Hepatocyte (in vitro differentiated cells): ENCODE measurements around the gene SIRT5. TPM values are rescaled to one million over a fixed set of nuclear protein-coding genes. Genes with fewer than 3 reads are reported as not detected.

Experiments used
- DNase-seq: peaks from one replicate; pipeline ENCODE4 v3.0.0-alpha.2; 2016; ENCODE audit warnings: low spot score
- H2AFZ ChIP-seq: fragments of 200-600 bp; sonication (generic); 2 replicates; pipeline ENCODE4 v1.6.0; 2016; ENCODE audit warnings: antibody characterized with exemption, mild to moderate bottlenecking
- H3K27ac ChIP-seq: fragments of 200-600 bp; sonication (generic); 2 replicates; pipeline ENCODE4 v1.5.1; 2016; ENCODE audit warnings: mild to moderate bottlenecking
- H3K27me3 ChIP-seq: fragments of 200-600 bp; sonication (generic); 2 replicates; pipeline ENCODE4 v1.6.1; 2016
- H3K36me3 ChIP-seq: fragments of 200-600 bp; sonication (generic); replicated peaks from 2 replicates; pipeline ENCODE4 v1.5.1; 2016; ENCODE audit warnings: low read depth; ENCODE audit not compliant: insufficient read depth
- H3K4me1 ChIP-seq: fragments of 200-600 bp; sonication (generic); 2 replicates; pipeline ENCODE4 v1.5.1; 2016; ENCODE audit warnings: mild to moderate bottlenecking, moderate library complexity; ENCODE audit not compliant: insufficient read depth
- H3K4me2 ChIP-seq: fragments of 200-600 bp; sonication (generic); 2 replicates; pipeline ENCODE4 v1.6.0; 2016
- H3K4me3 ChIP-seq: fragments of 200-600 bp; sonication (generic); 2 replicates; pipeline ENCODE4 v1.5.1; 2016; ENCODE audit warnings: mild to moderate bottlenecking
- H3K79me2 ChIP-seq: fragments of 200-600 bp; sonication (generic); 2 replicates; pipeline ENCODE4 v1.6.0; 2017; ENCODE audit warnings: mild to moderate bottlenecking
- H3K9me2 ChIP-seq: fragments of 200-600 bp; sonication (generic); replicated peaks from 2 replicates; pipeline ENCODE4 v1.6.0; 2017; ENCODE audit warnings: mild to moderate bottlenecking; ENCODE audit not compliant: insufficient read depth
- H3K9me3 ChIP-seq: fragments of 200-600 bp; sonication (generic); 2 replicates; pipeline ENCODE4 v1.5.1; 2016; ENCODE audit warnings: low read depth, mild to moderate bottlenecking
- H4K20me1 ChIP-seq: fragments of 200-600 bp; sonication (generic); 2 replicates; pipeline ENCODE4 v1.6.0; 2016; ENCODE audit warnings: mild to moderate bottlenecking; ENCODE audit not compliant: insufficient read depth, poor library complexity, severe bottlenecking
- CTCF ChIP-seq: fragments of 200-600 bp; sonication (generic); IDR thresholded peaks from 2 replicates; pipeline ENCODE4 v1.5.1; 2016; ENCODE audit warnings: antibody characterized with exemption, mild to moderate bottlenecking; ENCODE audit not compliant: poor library complexity
- EZH2 ChIP-seq: fragments of 200-600 bp; sonication (generic); IDR thresholded peaks from 2 replicates; pipeline ENCODE4 v1.6.1; 2016; ENCODE audit warnings: antibody characterized with exemption, mild to moderate bottlenecking, borderline replicate concordance
- EZH2phosphoT487 ChIP-seq: fragments of 200-600 bp; sonication (generic); IDR thresholded peaks from one replicate; pipeline ENCODE4 v1.6.1; 2018; ENCODE audit warnings: antibody characterized with exemption, mild to moderate bottlenecking, low read depth, moderate library complexity; ENCODE audit not compliant: unreplicated experiment, severe bottlenecking
- WGBS: methylation state at CpG from one replicate; pipeline ENCODE4 v1.1.6; 2016; ENCODE audit warnings: low lambda C conversion rate; ENCODE audit errors: missing lambda C conversion rate; 5-methylcytosine and 5-hydroxymethylcytosine counted together
- polyA plus RNA-seq: library from polyadenylated mRNA; unstranded; fragments of >200 nt; fragmentation: Nextera tagmentation; extraction: Ambion mirVana; gene quantifications from 2 replicates; pipeline ENCODE4 v1.2.1, GENCODE V29; 2016
- total RNA-seq: library from RNA; depleted of rRNA; stranded (reverse); fragments of >200 nt; gene quantifications from 2 replicates; pipeline ENCODE4 v1.2.3, GENCODE V29; 2014

The SIRT5 gene
- total and polyA plus RNA-seq, 2 experiments from 2014 or later = 8.6 to 12.9 TPM

GRCh38 chr6:13630499-13630898 is 56.1 kb downstream of the SIRT5 start:
- no peak for TF ChIP-seq CTCF
- no peak for TF ChIP-seq EZH2
- no peak for TF ChIP-seq EZH2phosphoT487
- Histone ChIP-seq H3K9me2 (no peaks in the 10 kb centered on the region), H3K4me1 (no peaks in the 10 kb centered on the region), H4K20me1 (no peaks in the 10 kb centered on the region), H2AFZ (no peak overlapping the region), H3K4me2 (no peak overlapping the region), H3K79me2 (no peaks in the 10 kb centered on the region), H3K27ac (no peak overlapping the region), H3K4me3 (no peak overlapping the region), H3K27me3 (no peaks in the 10 kb centered on the region), H3K36me3 (no peaks in the 10 kb centered on the region), H3K9me3 (no peaks in the 10 kb centered on the region)
- 100% methylated on average over 1 of the region's 1 CpG for WGBS
- no peak for DNase-seq

- no peak overlapping the region for H3K4me2 ChIP-seq
- WGBS = 100% methylated on average over 2 of the region's 2 CpGs
- no peaks in the 10 kb centered on the region for H3K9me3 ChIP-seq
- no peaks in the 10 kb centered on the region for H4K20me1 ChIP-seq
- H3K4me3 ChIP-seq = no peak overlapping the region
- no peak for TF ChIP-seq CTCF
- TF ChIP-seq EZH2 = no peak
- TF ChIP-seq EZH2phosphoT487 = no peak
- DNase-seq = no peak
- H2AFZ ChIP-seq = no peak overlapping the region
- no peaks in the 10 kb centered on the region for H3K36me3 ChIP-seq
- H3K79me2 ChIP-seq = no peaks in the 10 kb centered on the region
- H3K4me1 ChIP-seq = no peaks in the 10 kb centered on the region
- no peaks in the 10 kb centered on the region for H3K9me2 ChIP-seq
- H3K27ac ChIP-seq = no peak overlapping the region
- H3K27me3 ChIP-seq = no peaks in the 10 kb centered on the region
Observed at GRCh38 chr6:13633343-13633742, 58.9 kb downstream of the SIRT5 start.

- Histone ChIP-seq H3K9me3 (no peaks in the 10 kb centered on the region), H3K79me2 (no peaks in the 10 kb centered on the region), H3K4me2 (no peak overlapping the region), H3K4me1 (no peaks in the 10 kb centered on the region), H2AFZ (no peak overlapping the region), H3K4me3 (no peak overlapping the region), H3K36me3 (no peaks in the 10 kb centered on the region), H4K20me1 (no peaks in the 10 kb centered on the region), H3K27me3 (no peaks in the 10 kb centered on the region), H3K27ac (no peak overlapping the region), H3K9me2 (no peaks in the 10 kb centered on the region)
- TF ChIP-seq CTCF (no peak), EZH2phosphoT487 (no peak), EZH2 (no peak)
- 81% methylated on average over 4 of the region's 4 CpGs for WGBS
- DNase-seq = no peak
Observed at GRCh38 chr6:13635948-13636658, 61.7 kb downstream of the SIRT5 start.
